K562 (cell line): ENCODE data around the gene SPDYE1. TPM values are rescaled to one million over a fixed set of nuclear protein-coding genes. Genes with fewer than 3 reads are reported as not detected.
A peak's percentile ranks its signal among the peaks of the same experiment; 100 is the strongest.

Source experiments
- CREM ChIP-seq: IDR thresholded peaks from 2 replicates; pipeline ENCODE4 v1.6.1; 2014; ENCODE audit warnings: antibody characterized with exemption, low read depth
- CTCF ChIP-seq, 3 experiments: IDR thresholded peaks in 2 of 3; conservative IDR thresholded peaks in 1 of 3; 2 replicates each; pipeline ENCODE4 v1.5.1; 2011 to 2012; ENCODE audit warnings: low read length in 3 of 3, mild to moderate bottlenecking in 3 of 3, control low read depth in 2 of 3, improper control_type of control experiment in 1 of 3, inconsistent platforms in 1 of 3, low read depth in 1 of 3, mixed read lengths in 1 of 3, moderate library complexity in 1 of 3; ENCODE audit not compliant: insufficient read depth in 2 of 3
- FOXK1 ChIP-seq: sonication (generic); formaldehyde crosslinking; IDR thresholded peaks from 2 replicates; pipeline ENCODE4 v1.8.0; 2022; ENCODE audit warnings: missing genetic modification reagents, mild to moderate bottlenecking, borderline replicate concordance
- REST ChIP-seq, 2 experiments: fragments of 450-650 bp; formaldehyde crosslinking in 1 of 2; IDR thresholded peaks; 2 replicates each; pipeline versions ENCODE4 v1.4.0 to v1.6.1; 2014 to 2020; ENCODE audit warnings: mild to moderate bottlenecking in 2 of 2, borderline replicate concordance in 1 of 2, low read depth in 1 of 2
- polyA plus RNA-seq, 8 experiments: library from polyadenylated mRNA; depleted of rRNA in 4 of 8; stranded (reverse) in 5 of 8; unstranded in 3 of 8; fragments of >200 nt; fragmentation: Nextera tagmentation in 2 of 8; fragmentation: Illumina TruSeq in 1 of 8; extraction: Ambion mirVana in 2 of 8; extraction: Trizol in 1 of 8; gene quantifications; 2 replicates each; pipeline versions ENCODE4 v1.2.1 to v1.2.3, GENCODE V29; 2011 to 2014; ENCODE audit warnings: inconsistent platforms in 1 of 8, missing spikeins in 1 of 8
- total RNA-seq, 7 experiments: library from RNA; depleted of rRNA in 6 of 7; stranded (reverse); fragments of >200 nt in 6 of 7; fragmentation: Illumina TruSeq in 2 of 7; extraction: Trizol in 2 of 7; gene quantifications; 2 replicates each; pipeline versions ENCODE4 v1.2.1 to v1.2.3, GENCODE V29; 2011 to 2021; ENCODE audit warnings: low replicate concordance in 1 of 7

SPDYE1 gene
- total and polyA plus RNA-seq, 9 of the 15 experiments (the other 6 are each of a cell fraction or from before 2014, with no cell fraction given), result 0.04 to 0.10 TPM; not detected in 7

DNA sequence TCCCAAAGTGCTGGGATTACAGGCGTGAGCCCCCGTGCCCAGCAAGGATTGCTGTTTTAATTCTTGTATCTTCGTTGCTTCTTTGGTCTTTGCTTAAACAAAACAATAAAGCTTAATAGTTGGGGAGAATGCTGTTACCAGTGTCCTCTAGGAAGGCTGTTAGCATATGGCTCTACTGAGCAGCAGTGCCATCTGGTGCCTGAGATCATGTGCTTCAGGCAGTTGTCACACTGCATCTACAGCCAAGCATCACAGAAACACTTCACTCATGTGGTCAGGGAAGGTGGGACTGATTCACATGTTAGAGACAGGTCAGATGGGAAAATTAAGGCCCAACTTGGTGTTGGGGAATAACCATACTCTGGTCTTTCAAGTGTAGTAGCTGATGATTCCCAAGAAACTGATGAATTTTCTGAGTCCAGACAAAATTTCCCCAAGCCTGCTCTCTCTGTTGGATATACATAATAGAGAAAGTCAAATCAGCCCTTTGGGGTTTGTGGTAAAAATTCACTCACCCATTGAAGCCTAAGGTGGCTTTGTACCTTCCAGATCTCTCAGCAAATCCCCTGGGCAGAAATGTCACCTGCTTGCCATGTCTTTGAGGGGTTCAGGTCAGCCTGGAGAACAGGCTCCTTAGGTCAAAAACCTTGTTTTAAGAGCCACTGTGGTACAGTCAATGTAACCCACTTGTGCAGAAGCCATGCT, 43.0 kb upstream of the SPDYE1 start (continued):
- TF ChIP-seq REST (IDR thresholded peaks at IDR 0.05; ENCODE audit: borderline replicate concordance) (peak; percentile 52; the same call in 1 of the 2 replicates), REST (CRISPR knock-in tag; IDR thresholded peaks at IDR 0.05; ENCODE audit: low read depth) (no peak), CTCF (IDR thresholded peaks at IDR 0.05 in 2 of 3, conservative IDR thresholded peaks at IDR 0.05 in 1 of 3; ENCODE audit: insufficient read depth in 2 of 3, low read depth in 1 of 3, low read length in 3 of 3) (peak; percentile 71 to 79 (median 74)), FOXK1 (CRISPR knock-in tag) (no peak), CREM (peak; percentile 50)
